Left cardiac atrium (tissue), 4 donors: ENCODE measurements around the gene RPS24. TPM values are rescaled to one million over a fixed set of nuclear protein-coding genes. Genes with fewer than 3 reads are reported as not detected.
"Not testable (repeated sequence)": the region's sequence is repeated elsewhere in the genome, so short reads cannot be mapped to it uniquely, and the experiment has no call there.

ENCODE experiments used
- ATAC-seq, 2 donors: fragments of 200-7000 bp; cut with Tn5 transposase; one replicate each; pipeline ENCODE4 v1.9.1; 2020; ENCODE audit warnings: mild to moderate bottlenecking in 2 of 2, moderate library complexity in 2 of 2
- DNase-seq: peaks from one replicate; pipeline ENCODE4 v3.0.0-alpha.2; 2020
- intact Hi-C, 2 donors: fragments of 100-400 bp; cut with DNase I; formaldehyde crosslinking; loops; one replicate each; pipeline versions ENCODE4 v1.14.1 to v1.15.1; 2022 to 2023
- total RNA-seq, 2 donors: library from RNA; stranded (reverse); fragmentation: NEBNext Ultra II Directional; extraction: Animal tissue kit (Norgen Biotek cat#: 25700); gene quantifications; one replicate each; pipeline ENCODE4 v1.2.1, GENCODE V29; 2021
- donor health status: DM: no; HTN: yes; CAD: no.
- donor health status: DM: no; HTN: yes; CAD: no; lungs with severe emphysema.
- donor health status: DM: yes; HTN: yes; CAD: no.
- donor health status: Dilated cardiomyopathy.

The RPS24 gene
- total RNA-seq, 2 donors from 2014 or later: 889 to 894 TPM

GRCh38 chr10:78045237-78045636 lies 11.6 kb downstream of the RPS24 start:
- DNase-seq (no peak), ATAC-seq (no peak)
- intact Hi-C loops: loop anchor here (5.0 to 10.0 kb wide), 3 partner anchors 257 to 1147 kb away; no protein-coding TSS in a partner anchor

DNA sequence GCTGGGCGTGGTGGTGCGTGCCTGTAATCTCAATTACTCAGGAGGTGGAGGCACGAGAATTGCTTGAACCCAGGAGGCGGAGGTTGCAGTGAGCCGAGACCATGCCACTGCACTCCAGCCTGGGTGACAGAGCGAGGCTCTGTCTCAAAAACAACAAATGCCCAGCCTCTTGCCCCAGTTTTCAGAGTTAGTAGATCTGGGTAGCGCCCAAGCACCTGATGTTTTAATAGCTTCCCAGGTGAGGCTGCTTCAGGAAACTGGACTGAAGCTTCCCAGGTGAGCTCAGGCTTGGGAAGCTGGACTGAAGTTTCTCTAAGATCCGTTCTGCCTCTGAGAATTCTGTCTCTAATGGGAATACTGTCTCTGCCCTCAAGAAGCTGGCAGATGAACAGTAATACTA lies 12.2 kb downstream of the RPS24 start:
- intact Hi-C loops: loop anchor here (5.0 to 10.0 kb wide), 3 partner anchors 256 to 1146 kb away; no protein-coding TSS in a partner anchor
- ATAC-seq (no peak), DNase-seq (no peak)

DNA sequence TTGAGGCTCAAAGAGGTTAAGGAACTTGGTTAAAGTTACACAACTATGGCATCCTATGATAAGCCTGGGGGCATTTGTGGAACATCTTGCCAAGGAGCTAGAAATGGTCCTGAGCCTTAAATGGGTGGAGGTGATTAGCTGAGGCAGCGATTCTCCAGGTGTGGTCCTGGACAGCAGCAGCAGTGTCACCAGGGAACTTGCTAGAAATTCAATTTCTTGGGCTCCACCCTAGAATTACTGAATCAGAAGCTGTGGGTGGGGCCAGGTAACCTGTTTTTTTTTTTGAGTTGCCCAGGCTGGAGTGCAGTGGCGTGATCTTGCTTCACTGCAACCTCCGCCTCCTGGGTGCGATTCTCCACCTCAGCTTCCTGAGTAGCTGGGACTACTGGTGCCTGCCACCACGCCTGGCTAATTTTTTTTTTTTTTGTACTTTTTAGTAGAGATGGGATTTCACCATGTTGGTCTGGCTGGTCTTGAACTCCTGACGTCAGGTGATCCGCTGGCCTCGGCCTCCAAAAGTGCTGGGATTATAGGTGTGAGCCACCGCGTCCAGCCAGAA lies 13.1 kb downstream of the RPS24 start:
- intact Hi-C loops: loop anchor here (5.0 to 10.0 kb wide), 3 partner anchors 256 to 1146 kb away; no protein-coding TSS in a partner anchor
- ATAC-seq (no peak), DNase-seq (no peak)

- peak; percentile 91 for DNase-seq
- intact Hi-C loops: loop anchor here (5.0 to 10.0 kb wide), 3 partner anchors 255 to 1145 kb away; no protein-coding TSS in a partner anchor
- peak; percentile 81 to 87 for ATAC-seq
These were observed 13.7 kb downstream of the RPS24 start for GRCh38 chr10:78047314-78047891.

- DNase-seq (no peak), ATAC-seq (no peak)
- intact Hi-C loops: loop anchor here (5.0 to 10.0 kb wide), 4 partner anchors 252 to 1142 kb away; no protein-coding TSS in a partner anchor
These were observed 16.2 kb downstream of the RPS24 start for GRCh38 chr10:78049851-78050250.

GRCh38 chr10:78053211-78053868 lies 19.7 kb downstream of the RPS24 start:
- DNase-seq (no peak), ATAC-seq (no peak)
- intact Hi-C loops: loop anchor here (10.0 kb wide), 2 partner anchors 261 to 601 kb away; no protein-coding TSS in a partner anchor

DNA sequence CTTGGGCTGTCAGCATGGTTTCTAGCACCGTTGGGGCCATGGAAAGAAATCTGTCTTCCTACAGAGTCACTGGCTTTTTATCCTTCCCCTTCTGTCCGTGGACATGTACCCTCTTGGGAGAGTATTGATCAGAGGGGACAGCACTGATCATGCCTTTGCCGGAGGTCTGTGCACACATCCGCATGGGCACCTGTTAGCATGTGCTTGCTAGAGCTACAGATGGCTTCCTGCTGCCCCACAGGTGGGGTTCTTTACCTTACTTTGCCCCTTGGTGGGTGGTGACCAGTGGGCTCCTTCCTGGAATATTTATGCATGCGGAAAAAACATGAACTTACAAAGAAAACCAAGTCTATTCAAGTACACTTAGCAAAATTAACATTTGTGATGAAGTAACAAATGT lies 24.9 kb downstream of the RPS24 start:
- DNase-seq (no peak), ATAC-seq (no peak)
- intact Hi-C loops: loop anchor here (10.0 kb wide), 2 partner anchors 256 to 596 kb away; no protein-coding TSS in a partner anchor

GRCh38 chr10:78059906-78060702 lies 26.4 kb downstream of the RPS24 start:
- DNase-seq (no peak), ATAC-seq (no peak)
- intact Hi-C loops: loop anchor here (10.0 kb wide), 2 partner anchors 255 to 595 kb away; no protein-coding TSS in a partner anchor

GRCh38 chr10:78062296-78062695 lies 28.6 kb downstream of the RPS24 start:
- ATAC-seq (no peak), DNase-seq (no peak)
- intact Hi-C loops: no loop called here

DNA sequence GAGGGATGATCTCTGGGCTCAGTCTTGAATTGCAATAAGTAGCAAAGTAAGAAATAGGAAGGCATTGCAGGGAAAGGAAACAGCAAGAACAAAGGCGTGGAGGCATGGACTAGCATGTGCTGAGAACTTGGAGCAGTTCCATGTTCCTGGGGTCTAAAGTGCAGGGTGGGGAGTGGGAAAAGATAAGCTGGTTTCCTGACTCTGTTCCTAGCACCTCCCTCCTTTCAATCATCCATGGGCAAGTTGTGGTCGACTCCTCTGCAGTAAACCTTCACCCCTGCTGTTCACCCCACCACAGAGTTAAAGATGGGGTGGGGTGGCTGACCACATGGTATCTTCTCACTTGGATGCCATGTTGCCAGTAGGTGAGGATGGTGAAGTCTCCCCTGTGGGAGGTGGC lies 29.6 kb downstream of the RPS24 start:
- no peak for DNase-seq
- no peak for ATAC-seq
- intact Hi-C loops: no loop called here

- DNase-seq, intact Hi-C loops, ATAC-seq: not testable (repeated sequence)
These were observed 31.3 kb downstream of the RPS24 start for GRCh38 chr10:78064919-78065318.

DNA sequence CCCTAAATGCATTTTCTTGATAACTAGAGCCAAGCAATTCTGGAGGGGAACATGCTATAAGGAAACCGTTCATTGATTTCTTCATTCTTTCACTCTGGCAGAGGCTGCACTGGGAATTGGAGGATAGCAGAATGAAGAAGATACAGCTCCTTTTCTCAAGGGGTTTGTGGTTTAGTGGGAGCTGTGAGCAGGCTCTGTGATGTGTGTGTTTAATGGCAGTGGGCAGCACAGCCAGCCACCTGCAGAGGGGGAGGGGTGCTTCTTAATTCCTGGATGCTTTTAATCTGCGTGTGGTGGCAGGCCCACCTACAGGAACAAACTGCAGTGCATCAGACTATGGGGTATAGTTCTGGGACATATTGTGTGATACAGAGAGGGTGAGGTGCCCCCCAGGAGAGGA lies 31.9 kb downstream of the RPS24 start:
- intact Hi-C loops: no loop called here
- no peak for ATAC-seq
- DNase-seq: no peak

GRCh38 chr10:78066012-78066411 lies 32.3 kb downstream of the RPS24 start:
- no peak for ATAC-seq

GRCh38 chr10:78066728-78067430 lies 33.2 kb downstream of the RPS24 start:
- intact Hi-C loops: no loop called here
- ATAC-seq (no peak), DNase-seq (no peak)

More at GRCh38 chr10:78066012-78066411, 32.3 kb downstream of the RPS24 start:
- DNase-seq: no peak
- intact Hi-C loops: no loop called here

DNA sequence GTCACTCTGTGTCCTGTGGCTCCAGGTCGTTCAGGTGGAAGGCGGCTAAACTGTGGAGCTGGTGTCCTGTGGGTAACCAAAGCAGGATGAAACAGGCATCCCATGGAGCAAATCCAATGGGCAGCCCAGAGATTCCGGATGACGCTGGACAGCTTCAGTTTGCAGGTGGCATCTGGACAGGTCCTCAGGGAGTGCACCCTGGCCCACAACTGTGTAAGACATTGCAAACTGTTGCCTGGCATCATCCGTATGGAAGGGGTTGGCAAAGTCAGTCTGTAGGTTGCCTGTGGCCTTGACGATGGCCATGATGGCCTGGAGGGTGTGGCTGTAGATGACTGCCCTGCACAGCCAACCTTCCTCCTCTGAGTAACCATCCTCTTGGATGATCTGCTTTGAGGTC lies 35.5 kb downstream of the RPS24 start:
- ATAC-seq (no peak), DNase-seq (no peak)
- intact Hi-C loops: no loop called here

- intact Hi-C loops, ATAC-seq, DNase-seq: not testable (repeated sequence)
These were observed 36.4 kb downstream of the RPS24 start for GRCh38 chr10:78070064-78070463.

- DNase-seq: no peak
- intact Hi-C loops: no loop called here
- no peak for ATAC-seq
These were observed 37.1 kb downstream of the RPS24 start for GRCh38 chr10:78070726-78071125.

DNA sequence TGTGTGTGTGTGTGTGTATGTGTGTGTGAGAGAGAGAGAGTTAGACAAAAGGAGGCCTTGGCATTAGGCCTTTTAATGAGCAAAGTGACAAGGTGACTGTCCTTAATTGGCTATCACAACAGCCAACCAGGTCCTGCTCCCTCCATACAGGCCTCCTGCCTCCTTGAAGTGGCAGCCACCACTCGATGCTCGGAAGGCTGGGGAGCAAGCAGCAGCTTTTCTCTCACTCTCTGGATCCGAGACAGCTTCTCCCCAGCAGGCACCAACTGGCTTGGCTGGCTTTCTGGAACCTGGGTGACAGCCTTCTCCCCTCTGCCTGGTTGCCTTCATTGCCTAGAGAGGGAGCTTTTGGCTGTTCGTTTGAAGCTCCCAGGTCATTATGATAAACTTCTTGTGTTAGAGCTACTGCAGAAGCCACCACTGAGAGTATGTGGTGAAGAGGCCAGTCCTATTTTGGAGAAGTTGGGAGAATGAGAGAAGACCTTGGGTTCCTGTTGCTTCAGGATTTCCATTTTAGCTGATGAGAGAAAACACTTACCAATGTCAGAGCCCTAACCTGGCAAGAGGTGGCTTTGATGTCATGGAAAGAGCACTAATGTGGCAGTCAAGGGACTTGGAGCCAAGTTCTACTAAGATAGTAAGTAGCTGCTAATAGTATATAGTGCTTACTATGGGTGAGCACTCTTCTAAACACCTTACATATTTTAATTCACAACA lies 37.6 kb downstream of the RPS24 start:
- intact Hi-C loops: no loop called here
- no peak for DNase-seq
- no peak for ATAC-seq
